Effector CD4-positive, alpha-beta T cell (primary cell): ENCODE data around the gene PLA1A.
"Not testable (repeated sequence)": the region's sequence is repeated elsewhere in the genome, so short reads cannot be mapped to it uniquely, and the experiment has no call there.

Source experiments
- DNase-seq: peaks from one replicate; pipeline ENCODE4 v3.0.0-alpha.2; 2020

The PLA1A gene

DNA sequence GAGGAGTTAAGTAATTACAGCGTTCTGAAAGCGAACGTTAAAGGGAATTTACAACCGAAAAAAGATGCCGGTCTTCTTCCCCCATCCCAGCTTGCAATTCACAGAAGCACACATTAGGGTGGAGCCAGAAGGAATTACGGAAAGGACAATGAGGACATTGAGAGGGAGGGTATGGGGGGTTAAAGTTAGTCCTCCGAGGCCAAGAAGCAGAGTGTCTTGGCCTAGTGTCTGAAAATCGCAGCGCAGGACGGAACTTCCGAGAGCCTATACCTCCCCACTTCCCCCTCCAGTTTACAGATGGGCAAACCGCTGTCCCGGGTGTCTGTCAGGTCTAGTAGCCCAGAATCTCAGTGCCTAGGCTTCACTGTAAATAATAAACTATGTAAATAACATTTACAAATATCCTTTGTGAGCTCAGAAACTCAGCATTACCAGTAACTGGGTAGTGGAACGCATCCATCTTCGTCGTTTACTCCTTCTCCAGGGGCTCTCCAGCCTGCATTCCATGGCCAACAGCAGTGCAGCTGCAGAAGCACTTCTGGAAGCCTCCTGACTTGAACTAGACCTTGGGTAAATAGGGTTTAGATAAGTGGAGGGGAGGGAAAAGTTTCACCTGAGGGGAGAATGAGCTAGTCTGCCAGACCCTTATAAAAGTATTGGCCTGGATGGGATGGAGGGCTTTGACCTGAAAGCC lies 17.5 kb upstream of the PLA1A start:
- DNase-seq = no peak

DNA sequence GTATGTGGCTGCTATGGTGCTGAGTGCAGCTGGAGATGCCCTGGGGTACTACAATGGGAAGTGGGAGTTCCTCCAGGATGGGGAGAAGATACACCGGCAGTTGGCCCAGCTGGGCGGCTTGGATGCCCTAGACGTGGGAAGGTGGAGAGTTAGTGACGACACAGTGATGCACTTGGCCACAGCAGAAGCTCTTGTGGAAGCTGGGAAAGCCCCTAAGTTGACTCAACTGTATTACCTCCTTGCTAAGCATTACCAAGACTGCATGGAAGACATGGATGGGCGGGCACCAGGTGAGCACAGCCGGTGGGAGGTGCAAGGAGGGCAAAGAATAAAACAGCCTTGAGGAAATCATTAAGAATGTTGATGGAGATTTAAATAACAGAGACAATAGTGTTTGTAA lies 15.5 kb upstream of the PLA1A start:
- DNase-seq = no peak

DNA sequence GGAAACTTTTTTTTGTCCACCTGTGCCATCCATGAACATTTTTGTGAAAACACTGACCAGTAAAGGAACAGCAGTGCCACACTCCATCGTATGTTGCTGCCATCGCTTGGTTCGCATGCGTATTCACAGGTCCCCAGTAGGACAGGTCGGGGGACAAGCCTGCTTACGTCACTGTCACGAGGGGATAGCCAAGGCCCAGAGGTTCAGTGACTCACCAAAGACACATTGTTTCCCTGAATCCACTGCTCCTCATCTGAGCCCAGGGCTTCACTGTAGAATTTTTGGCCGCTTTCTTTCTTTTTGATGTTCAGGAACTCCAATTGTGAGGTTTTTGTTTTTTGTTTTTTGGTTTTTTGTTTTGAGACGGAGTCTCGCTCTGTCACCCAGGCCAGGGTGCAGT lies 12.5 kb upstream of the PLA1A start:
- DNase-seq = no peak

GRCh38 chr3:119585856-119586570 lies 11.7 kb upstream of the PLA1A start:
- DNase-seq = no peak

DNA sequence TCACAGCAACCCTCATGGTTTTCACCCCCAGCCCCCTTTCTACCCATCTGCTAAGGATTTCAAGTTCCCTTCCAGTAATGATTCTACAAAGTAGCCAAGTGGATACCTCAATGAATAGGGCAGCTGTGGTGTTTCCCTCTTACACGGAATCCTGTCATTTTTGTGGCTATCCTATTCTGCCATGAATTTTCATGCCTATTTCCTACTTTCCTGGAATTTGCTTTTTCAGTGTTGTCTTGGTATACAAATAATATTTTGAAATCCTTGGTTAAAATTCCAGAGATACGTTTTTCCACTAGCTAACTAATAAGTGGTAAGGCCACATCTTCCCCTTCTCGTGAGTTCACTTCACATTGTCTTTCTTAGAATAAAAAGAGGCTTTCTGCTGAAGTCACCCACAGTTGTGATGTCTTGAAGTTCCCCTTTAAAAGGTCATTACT lies 10.9 kb upstream of the PLA1A start:
- no peak for DNase-seq

- no peak for DNase-seq
Observed at GRCh38 chr3:119588112-119588511, 9.6 kb upstream of the PLA1A start.

DNA sequence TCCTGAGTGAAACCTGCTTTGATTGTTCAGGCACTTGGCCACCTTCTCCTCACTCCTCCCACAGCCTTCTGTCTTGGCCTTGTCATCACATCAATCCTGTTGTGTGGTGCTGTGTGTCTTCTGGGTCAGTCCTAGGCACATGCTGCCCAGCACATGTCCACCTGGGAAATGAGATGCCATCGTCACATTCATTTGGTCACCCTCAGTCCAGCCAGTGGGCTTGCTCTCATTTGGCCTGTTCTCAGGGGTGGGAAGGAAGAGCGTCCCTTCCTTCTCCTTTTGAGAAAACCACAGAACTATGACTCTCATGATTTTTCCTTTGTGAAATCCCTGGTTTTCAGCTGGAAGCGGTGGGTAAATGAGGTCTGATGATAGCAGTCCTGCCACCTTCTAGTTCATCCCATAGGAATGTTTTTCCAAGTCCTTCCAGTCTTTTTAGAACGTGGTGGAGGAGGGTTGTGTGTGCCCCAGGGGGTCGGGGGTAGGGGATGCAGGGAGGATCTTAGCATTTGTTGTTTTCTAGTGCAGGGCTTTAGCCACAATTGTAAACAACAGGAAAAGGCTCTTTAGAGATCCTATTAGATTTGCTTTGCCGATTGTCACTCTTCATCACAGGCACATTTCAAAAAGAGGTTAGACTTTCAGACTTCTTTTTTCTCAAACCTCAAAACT lies 8.4 kb upstream of the PLA1A start:
- DNase-seq = no peak

DNA sequence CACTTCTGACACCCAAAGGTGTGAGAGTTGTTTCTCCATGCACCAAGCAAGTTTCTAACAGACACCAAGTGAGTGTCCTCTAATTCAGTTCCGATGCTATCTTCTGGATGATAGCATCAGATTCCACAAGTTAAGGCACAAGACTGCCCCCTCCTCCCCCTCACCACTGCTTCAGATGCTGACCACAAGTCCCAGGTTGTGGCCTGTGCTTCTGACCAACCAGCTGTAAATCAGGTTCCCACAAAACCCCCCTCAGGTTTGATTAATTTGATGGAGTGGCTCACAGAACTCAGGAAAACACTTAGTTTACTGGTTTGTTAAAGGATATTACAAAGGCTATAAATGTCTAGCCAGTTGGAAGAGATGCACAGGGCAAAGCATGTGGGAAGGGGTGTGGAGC lies 7.0 kb upstream of the PLA1A start:
- no peak for DNase-seq

DNA sequence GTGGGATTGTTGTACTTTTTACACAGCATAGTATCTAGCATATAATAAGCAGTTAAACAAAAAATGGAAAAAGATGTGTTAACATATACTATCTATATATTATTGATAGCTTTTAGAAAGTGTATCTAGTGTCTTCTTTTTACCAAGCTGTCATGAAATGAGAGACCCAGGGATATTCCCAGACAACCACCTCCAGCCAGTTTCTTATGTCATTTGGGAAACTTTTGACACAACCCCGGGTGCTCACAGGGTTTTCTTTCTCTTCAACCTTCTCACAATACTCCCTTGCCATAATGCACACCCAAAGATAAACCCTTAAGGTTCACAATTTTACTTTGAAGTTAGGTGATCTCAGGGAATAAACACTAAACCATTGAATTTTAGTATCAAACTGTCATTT lies 4.8 kb upstream of the PLA1A start:
- DNase-seq = no peak

- DNase-seq = no peak
Observed at GRCh38 chr3:119594066-119594465, 3.6 kb upstream of the PLA1A start.

DNA sequence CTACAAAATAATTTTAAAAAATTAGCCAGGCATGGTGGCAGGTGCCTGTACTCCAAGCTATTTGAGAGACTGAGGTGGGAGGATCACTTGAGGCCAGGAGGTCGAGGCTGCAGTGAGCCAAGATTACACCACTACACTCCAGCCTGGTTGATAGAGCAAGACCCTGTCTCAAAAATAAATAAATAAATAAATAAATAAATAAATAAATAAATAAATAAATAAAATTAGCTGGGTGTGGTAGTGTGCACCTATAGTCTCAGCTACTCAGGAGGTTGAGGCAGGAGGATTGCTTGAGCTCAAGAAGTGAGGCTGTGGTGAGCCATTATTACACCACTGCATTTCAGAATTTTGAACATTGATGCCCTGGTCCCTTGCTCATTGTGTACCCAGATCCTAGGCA lies 2.8 kb upstream of the PLA1A start:
- DNase-seq = not testable (repeated sequence)

GRCh38 chr3:119595639-119596334 lies 1.9 kb upstream of the PLA1A start:
- DNase-seq = no peak

DNA sequence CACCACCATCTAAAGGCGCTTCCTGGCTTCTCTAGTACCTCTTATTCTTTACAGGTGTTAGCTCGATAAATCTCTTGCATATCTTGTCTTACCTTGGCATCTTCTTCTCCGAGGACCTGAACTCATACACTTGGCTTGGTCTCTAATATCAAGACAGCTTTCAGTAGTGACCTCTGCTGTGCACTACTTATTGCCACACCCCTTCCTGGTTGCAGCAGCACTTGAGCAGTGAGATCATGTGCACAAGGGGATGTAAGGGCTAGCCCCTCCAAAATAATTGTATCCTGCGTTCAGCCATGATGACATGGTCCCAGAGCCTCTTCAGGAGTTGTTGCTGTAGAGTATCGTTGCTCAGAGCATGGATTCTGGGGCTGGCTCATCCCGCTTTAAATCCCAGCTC lies 1.3 kb upstream of the PLA1A start:
- no peak for DNase-seq

DNA sequence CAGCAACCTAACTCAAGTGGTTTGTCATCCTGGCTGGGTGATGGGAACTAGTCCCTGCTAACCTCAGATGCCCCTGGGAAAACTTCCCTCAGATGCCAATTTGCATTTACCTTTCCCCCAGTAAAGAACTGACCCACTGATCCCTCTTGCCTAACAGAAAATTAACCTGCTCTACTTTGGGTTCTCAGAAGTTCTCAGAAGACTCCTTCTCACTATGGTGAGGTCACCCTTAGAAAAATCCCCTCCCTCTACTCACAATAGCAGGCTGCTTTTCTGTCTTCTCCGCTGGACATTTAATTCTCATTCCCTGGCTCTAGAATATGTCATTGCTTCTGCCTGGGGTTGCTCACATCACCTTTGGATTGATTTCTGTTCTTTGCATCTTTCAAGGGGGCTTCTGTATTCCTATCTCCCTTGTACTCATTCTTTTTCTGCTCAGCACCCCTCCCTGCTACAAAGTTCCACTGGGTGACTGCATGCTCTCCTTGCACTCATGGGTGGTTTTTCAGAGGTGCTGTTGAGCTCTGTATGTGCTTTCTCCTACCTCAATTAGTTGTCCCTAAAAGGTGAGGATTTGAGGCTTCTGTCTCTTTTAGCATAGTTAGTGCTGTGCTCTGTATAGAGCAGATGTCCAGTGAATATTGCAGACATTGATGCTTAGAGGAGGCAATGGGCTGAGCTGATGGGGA lies 869 bp downstream of the PLA1A start:
- DNase-seq = no peak

- DNase-seq = no peak
Observed at GRCh38 chr3:119599558-119600174, 2.0 kb downstream of the PLA1A start.

DNA sequence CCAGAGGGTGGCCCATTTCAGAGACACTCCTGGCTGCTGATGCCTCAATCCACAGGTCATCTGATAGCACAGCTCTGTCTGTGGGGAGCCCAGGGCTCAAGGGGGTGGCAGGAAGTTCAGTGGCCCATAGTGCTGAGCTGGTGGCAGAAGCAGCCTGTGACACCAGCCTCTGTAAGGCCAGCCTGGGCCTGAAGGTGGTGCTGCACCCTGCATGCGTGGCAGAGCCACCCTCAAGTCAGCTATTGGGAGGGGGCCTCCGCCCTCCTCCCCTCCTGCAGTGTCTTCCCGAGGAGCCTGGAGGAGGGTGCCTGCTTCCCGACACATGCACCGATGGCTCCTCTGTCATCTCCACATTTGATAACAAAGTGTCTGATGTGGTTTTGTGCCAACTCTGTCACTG lies 3.0 kb downstream of the PLA1A start:
- DNase-seq = no peak

DNA sequence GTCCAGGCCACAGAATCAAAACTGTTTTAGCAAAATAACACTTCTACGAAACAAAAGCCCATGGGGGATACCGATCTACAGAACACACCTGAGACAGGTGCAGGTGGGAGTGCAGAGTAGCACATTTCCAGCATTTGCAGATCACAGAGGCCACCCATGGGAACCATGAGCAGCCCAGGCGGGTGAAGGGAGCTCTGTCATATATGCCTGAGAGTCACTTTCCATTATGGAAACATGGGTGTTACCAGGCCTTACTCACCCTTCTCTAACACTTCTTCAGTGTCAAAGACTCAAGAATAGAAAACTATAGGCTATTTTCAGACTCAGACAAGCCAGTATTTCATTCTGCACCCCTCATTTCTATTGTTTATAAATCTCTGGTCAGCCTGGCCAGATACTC lies 3.5 kb downstream of the PLA1A start:
- no peak for DNase-seq

GRCh38 chr3:119602676-119603075 lies 5.0 kb downstream of the PLA1A start:
- no peak for DNase-seq

GRCh38 chr3:119604878-119605277 lies 7.2 kb downstream of the PLA1A start:
- no peak for DNase-seq

DNA sequence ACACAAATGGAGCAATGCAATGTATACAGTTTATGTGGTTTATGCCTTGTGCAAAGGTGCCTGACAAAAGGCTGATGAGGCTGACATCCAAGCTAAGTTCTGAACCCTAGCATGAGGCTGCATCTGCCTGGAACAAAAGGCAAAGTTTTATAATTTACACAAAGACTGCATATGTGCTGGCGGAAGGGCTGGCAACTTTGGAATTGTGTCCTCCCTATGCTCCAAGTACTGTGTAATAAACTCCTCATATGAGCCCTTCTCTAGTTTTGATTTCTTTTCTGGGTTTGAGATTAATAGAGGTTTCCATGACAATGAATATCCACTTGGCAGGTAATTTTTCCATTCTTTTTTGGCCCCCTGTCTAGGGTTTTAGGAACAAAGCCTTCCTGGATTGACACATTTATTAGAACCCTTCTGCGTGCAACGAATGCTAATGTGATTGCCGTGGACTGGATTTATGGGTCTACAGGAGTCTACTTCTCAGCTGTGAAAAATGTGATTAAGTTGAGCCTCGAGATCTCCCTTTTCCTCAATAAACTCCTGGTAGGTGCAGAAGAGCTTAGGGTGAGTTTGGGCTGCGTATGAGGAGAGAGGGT lies 10.8 kb downstream of the PLA1A start:
- no peak for DNase-seq

GRCh38 chr3:119609301-119609700 lies 11.6 kb downstream of the PLA1A start:
- DNase-seq = no peak

DNA sequence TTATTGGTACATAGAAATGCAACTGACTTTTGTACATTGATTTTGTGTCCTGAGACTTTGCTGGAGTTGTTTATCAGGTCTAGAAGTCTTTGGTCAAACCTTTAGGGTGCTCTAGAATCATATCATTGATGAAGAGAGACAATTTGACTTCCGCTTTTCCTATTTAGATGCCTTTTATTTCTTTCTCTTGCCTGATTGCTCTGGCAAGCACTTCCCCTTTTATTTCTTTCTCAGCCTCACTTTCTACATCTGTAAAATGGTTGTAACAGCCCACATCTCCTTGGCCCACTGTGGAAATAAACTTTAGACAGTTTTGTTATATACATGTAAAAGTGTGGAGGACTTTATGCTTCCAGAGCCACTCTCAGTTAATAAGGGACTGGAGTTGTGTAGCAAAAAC lies 14.0 kb downstream of the PLA1A start:
- DNase-seq = no peak
